Stimulated activated CD4-positive, alpha-beta T cell treated with anti-CD3 and anti-CD28 coated beads, Interleukin-12 subunit alpha, Interleukin-12 subunit beta, amount 100 ng/mL, for 24 hours (primary cell): ENCODE results near the gene TADA1.
"Not testable (repeated sequence)": the region's sequence is repeated elsewhere in the genome, so short reads cannot be mapped to it uniquely, and the experiment has no call there.

Source experiments
- DNase-seq, 2 experiments: peaks; one replicate each; pipeline ENCODE4 v3.0.0-alpha.2; 2020; ENCODE audit warnings: low read depth in 2 of 2

TADA1 gene

GRCh38 chr1:166895766-166896165 lies 19.7 kb upstream of the TADA1 start:
- no peak for DNase-seq

GRCh38 chr1:166889776-166890175 lies 13.7 kb upstream of the TADA1 start:
- DNase-seq = no peak

DNA sequence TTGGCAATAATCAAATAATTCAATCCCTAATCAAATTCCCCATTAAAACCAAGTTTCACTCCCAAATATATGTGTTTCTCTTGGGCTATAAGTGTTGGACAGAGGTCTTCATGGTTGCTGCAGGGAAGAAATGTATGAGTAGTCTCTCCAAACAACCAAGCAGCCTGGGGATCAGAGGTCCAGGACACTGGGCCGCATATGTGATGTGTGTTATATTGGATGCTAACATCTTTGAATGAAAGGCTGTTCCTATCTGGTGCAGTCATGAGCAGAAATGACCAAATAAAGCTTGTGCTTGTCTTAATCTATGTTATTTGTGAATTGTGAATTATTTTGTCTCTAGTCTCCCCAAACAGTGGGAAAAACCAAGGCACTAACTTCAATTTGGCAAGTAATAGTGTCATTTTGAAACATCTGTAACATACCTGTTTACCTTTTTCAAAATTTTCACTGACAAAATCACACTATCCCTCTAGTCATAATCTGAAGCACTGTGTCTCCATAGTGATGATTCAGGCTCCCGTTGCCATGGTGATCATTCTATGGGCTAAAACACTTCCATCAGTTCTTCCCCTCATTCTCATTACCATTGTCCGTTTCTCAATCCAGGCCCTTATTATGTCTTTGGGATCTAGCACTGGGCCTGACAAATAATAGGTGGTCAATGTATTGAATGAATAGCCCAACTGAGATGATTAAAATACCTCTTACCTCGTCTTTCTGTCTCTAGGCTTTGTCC lies 12.5 kb upstream of the TADA1 start:
- no peak for DNase-seq

DNA sequence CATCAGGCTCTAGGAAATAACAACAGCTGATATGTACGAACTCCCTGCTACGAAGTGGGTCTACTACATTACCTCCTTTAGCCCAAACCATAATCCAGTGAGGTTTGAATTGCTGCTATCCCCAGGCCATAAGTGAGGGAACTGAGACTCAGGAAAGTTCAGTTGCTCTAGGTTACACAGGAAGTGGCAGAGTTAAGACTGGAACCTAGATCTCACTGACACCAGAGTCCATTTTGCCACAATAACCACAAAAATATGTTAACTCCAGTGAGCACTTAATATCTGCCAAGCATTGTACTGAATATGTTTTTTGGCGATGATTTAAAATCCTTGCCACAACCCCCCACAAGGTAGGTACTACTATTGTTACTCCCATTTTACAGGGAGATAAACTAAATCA lies 8.9 kb upstream of the TADA1 start:
- no peak for DNase-seq

- peak in 1 of 2 experiments; percentile 11 for DNase-seq
Observed at GRCh38 chr1:166884040-166884642, 8.1 kb upstream of the TADA1 start.

DNA sequence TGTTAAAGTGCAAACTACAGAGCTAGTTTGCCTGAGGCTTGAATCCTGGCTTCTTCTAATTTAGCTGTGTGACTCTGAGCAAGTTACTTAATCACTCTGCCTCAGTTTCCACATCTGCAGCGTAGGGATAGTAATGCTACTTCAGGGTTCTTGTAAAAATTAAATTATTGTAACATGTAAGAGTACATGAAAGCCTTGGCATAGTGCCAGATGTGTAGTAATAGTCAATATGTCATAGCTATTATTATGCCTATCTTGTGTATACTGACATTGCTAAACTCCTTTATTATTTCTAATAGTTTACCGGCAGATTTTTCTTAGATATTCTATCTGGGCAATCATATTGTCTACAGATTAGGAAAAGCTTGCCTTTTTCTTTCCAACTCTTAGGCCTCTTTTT lies 6.8 kb upstream of the TADA1 start:
- DNase-seq = no peak

GRCh38 chr1:166878173-166878917 lies 2.3 kb upstream of the TADA1 start:
- DNase-seq = not testable (repeated sequence)

DNA sequence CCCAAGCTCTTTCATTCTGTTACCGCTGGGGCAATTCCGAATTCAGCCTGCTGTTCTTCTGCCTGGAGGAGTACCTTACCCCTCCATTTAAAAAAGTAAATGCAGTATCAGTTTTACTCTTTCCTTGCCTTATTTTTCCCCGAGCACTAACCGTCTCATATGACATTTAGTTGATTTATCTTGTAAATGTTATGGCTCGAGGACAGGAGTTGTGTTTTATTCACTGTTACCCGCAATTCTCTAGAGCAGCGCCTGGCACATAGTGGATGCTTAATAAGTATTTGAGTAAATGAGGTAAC lies 425 bp upstream of the TADA1 start:
- no peak for DNase-seq

DNA sequence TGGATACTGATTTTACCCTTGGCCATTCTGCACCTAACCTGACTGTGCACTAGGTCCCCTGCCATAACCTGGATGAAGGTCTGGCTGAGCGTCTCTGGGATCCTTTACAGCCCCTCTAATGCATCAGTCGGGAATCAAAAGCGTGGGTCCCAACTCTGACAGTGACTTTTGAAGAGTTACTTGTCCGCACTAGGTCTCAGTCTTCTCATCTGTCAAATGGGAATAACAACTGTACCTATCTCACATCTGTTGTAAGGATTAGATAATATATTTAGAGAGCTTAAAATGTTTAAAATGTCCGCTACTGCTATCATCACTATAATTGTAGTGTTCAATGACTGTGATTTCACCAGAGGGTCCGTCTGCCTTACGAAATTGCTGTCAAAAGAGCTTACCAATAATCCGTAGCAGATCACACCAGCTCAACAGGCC lies 746 bp downstream of the TADA1 start:
- DNase-seq = no peak

DNA sequence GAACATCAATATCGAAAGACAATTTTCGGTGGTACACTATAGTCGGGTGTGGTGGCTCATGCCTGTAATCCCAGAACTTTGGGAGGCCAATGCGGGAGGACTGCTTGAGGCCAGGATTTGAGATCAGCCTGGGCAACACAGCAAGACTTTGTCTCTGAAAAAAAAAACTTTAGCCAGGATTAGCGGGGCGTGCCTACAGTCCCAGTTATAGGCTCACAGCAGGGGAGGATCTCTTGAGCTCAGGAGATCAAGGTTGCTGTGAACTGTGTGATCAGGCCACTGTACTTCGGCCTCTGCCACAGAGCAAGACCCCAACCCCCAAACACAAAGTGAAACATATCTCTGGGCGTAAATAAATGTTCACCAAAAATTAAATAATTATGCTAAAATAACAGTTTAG lies 1.6 kb downstream of the TADA1 start:
- DNase-seq = no peak

DNA sequence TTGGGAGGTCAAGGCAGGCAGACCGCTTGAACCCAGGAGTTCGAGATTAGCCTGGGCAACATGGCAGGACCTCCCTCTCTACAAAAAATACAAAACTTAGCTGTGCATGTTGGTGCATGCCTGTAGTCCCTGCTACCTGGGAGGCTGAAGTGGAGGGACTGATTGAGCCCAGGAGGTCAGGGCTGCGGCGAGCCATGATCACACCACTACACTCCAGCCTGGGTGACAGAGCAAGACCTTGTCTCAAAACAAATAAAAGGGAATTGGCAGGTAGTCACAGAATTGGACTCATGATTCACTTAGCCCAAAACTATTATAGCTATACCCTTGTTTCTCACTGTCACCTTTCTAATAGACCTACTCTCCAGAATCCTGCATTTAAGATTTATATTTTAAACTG lies 5.5 kb downstream of the TADA1 start:
- no peak for DNase-seq

DNA sequence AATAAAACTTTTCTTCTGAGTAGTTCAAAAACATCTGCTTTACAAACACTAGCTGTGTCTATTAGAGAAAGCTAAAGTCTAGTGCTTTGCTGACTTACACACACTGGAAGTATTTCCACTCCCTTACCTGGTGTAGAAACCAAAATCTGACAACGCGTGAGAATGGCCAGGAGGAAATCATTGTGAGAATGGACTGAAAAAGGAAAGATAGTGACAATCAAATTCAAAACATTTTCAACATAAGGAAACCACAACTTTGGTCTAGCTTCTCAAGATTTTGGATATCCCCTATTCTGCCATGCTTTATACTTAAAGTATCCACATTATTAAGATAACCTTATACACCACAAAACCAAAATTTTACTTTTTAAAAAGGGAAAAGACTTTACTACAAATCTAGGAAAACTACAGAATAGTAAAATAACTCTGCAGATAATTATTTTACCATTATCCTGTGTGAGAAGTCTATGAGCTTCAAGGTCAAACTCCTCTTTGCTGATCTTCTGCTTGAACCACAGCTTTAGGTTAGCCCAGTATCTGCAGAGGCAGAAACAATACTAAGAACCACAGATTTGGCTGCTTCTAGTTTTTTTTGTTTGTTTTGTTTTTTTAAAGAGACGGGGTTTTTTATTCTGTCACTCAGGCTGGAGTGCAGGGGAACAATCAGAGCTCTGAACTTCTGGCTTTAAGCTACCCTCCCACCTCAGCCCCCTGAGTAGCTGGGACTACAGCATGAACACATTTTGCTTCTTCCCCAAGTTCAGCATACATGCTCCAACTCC lies 6.6 kb downstream of the TADA1 start:
- DNase-seq = no peak

GRCh38 chr1:166868639-166869038 lies 7.4 kb downstream of the TADA1 start:
- DNase-seq = no peak

GRCh38 chr1:166865926-166866325 lies 10.1 kb downstream of the TADA1 start:
- no peak for DNase-seq

- no peak for DNase-seq
Observed at GRCh38 chr1:166859597-166859996, 16.5 kb downstream of the TADA1 start.

GRCh38 chr1:166858726-166859419 lies 17.2 kb downstream of the TADA1 start:
- no peak for DNase-seq

GRCh38 chr1:166857995-166858394 lies 18.1 kb downstream of the TADA1 start:
- no peak for DNase-seq

- DNase-seq = no peak
Observed at GRCh38 chr1:166855558-166855957, 20.5 kb downstream of the TADA1 start.

GRCh38 chr1:166852918-166853317 lies 23.1 kb downstream of the TADA1 start:
- no peak for DNase-seq

DNA sequence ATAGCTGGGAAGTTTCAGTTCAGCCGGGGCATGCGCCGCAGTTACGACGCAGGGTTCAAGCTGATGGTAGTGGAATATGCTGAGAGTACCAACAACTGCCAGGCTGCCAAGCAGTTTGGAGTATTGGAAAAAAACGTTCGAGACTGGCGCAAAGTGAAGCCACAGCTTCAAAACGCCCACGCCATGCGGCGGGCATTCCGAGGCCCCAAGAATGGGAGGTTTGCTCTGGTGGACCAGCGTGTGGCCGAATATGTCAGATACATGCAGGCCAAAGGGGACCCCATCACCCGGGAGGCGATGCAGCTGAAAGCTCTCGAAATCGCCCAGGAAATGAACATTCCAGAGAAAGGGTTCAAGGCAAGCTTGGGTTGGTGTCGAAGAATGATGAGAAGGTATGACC lies 26.9 kb downstream of the TADA1 start:
- no peak for DNase-seq

DNA sequence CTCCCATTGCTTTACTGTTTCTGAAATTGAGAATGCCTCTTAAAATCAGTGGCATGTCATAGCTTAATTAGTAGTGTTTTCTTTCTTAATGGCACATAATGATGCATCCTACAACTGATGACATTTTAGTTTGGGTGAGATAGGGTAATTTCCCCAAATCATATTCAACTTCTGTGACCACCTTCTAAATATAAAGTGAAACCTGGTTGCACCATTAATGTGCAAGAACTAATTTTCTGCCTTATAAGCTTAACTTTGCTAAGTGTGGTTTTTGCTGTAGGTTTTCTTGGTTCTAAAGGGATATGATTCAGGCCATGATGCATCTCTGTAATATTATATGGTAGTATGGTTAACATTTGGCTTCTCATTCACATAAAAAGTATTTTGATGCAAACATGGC lies 27.9 kb downstream of the TADA1 start:
- no peak for DNase-seq

GRCh38 chr1:166844791-166845190 lies 31.3 kb downstream of the TADA1 start:
- DNase-seq = no peak
